Raji (cell line): Measurements from ENCODE around the gene FAM222B.

Experiments
- POLR2A ChIP-seq: IDR thresholded peaks from 2 replicates; pipeline ENCODE4 v1.6.1; 2011; ENCODE audit warnings: low read depth, low read length, control low read depth; ENCODE audit not compliant: insufficient read depth

The FAM222B gene

GRCh38 chr17:28878158-28878910 lies 35.7 kb upstream of the FAM222B start:
- TF ChIP-seq POLR2A: no peak

DNA sequence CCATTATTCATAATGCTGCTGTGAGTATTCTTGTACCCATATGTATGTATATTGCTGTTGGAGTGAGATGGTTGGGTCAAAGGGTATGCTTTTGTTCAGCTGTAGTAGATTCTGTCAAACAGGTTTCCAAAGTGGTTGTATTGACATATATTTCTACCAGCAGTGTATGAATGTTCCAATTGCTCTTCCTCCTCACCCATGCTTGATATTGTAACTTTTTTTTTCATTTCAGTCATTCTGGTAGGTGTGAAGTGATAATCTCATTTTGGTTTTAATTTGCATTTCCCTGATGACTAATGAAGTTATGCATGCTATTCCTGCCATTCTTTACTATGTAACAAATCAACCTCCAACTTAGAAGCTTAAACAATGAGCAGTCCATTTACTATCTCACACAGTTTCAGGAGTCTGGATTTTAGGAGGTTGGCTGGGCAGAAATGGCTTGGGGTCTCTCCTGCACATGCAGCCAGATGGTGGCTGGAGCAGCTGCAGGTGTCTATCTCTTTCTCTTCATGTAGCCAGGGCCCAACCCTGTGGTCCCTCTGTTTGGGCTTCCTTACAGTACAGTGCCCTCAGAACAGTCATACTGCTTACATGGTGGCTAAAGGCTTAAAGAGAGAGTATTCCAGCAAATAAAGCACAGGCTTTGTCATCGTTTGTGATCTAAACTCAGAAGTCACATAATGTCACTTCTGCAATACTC lies 33.4 kb upstream of the FAM222B start:
- TF ChIP-seq POLR2A: no peak

DNA sequence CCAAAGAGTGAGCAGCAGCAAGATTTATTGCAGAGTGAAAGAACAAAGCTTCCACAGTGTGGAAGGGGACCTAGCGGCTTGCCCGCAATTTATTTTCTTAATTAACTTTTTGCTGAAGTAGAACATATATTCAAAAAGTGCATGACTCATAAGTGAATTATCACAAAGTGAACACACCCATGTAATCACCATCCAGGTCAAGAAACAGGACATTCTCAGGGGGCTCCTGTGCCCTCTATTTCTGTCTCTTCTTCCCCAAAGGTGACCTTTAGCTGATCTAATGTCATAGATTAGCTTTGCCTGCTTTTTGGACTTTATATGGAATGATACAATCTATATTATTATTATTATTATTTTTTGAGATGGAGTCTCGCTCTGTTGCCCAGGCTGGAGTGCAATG lies 32.2 kb upstream of the FAM222B start:
- TF ChIP-seq POLR2A: no peak

GRCh38 chr17:28873839-28874238 lies 31.2 kb upstream of the FAM222B start:
- TF ChIP-seq POLR2A: no peak

DNA sequence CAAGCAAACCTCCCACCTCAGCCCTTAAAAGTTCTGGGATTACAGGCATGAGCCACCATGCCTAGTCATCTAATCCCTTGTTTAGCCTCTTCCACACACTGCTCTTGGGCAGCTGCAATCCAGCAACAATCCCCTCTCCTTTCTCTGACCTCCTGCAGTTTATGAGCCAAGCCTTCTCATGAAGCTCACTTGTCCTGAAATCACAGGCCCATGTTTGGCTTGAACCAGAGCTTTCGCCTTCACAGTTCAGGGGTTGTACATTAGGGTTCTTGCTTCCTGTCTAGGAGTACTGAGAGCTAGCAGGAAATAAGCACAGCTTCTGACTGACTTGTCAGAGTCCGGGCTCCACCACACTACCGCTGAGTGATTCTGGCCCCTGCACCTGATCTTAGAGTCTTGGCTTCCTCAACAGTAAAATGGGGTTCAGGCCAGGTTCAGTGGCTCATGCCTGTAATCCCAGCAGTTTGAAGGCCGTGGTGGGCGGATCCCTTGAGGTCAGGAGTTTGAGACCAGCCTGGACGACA lies 28.5 kb upstream of the FAM222B start:
- TF ChIP-seq POLR2A: no peak

- TF ChIP-seq POLR2A: no peak
Observed at GRCh38 chr17:28867276-28867675, 24.7 kb upstream of the FAM222B start.

GRCh38 chr17:28865946-28866752 lies 23.6 kb upstream of the FAM222B start:
- TF ChIP-seq POLR2A: no peak

DNA sequence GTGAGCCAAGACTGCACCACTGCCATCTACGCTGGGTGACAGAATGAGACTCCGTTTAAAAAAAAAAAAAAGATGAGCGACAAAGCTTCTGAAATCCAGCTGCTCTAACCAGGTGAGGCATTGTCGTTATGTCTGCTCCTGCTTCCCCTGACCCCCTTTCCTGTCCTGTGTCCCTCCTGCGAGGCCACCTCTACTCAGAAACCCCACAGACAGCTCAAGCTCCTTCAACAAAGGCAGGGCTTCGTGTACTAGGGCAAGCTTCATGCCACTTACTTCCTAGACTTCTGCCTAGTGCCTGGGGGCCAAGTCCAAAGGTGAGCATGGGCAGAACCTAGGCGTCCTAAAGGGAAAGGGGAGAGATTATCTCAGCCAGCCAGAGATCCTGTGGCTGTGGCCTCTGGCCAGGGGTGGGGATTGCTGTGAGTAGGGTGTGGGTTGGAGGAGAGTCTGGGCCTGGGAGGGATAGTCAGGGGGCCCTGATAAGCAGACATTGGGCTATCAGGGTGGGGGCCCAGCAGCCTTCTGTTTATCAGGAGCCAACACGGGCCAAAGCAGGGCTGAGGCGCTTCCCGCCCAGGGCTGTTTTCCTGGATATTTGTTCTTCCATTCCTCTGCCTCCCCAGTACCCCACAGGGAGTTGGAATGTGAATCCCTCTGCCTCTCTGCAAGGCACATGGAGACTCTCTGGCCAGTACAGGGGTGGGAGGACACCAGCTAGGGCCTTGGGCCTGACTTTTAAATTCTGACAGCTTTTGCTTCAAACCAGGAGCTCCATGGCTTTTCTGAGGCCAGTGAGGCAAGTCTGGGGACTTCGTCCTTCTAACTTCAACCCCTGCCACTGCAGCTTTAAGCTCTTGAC lies 22.6 kb upstream of the FAM222B start:
- TF ChIP-seq POLR2A: no peak

DNA sequence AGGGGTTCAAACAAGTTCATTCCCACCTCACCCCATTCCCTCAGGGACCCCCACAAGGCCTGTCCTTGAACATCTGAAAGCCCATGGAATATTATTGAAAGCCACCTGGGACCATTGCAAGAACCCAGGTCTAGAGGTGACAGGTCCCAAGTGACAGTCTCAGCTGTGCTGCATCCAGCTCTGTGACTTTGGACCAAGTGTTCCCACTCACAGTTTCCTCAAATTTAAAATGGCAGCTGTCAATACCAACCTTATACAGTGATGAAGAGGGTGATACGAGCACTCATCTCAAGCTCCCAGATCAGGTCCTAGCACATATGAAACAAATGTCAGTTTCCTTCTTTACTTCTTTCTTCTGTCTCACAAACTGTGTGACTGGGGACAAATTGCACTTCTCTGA lies 21.4 kb upstream of the FAM222B start:
- no peak for TF ChIP-seq POLR2A

DNA sequence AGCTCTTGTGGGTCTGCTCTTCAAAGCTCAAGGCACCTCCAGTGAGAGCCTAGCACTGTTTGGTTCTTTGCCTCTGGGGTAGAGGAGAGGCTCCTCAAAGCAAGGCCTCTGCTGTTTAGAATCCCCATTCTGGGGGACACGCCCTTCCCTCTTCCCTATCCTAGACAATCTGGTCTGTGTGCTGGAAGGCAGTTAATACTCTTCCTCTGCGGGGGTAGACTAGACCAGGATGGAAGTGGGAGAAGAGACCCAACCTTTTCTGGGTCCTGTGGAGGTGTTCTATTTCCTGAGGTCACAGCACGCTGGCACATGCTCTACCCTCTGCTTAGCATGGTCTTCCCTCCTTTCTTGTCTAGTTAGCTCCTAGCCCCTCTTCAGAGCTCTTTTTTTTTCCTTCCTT lies 20.0 kb upstream of the FAM222B start:
- TF ChIP-seq POLR2A: no peak

DNA sequence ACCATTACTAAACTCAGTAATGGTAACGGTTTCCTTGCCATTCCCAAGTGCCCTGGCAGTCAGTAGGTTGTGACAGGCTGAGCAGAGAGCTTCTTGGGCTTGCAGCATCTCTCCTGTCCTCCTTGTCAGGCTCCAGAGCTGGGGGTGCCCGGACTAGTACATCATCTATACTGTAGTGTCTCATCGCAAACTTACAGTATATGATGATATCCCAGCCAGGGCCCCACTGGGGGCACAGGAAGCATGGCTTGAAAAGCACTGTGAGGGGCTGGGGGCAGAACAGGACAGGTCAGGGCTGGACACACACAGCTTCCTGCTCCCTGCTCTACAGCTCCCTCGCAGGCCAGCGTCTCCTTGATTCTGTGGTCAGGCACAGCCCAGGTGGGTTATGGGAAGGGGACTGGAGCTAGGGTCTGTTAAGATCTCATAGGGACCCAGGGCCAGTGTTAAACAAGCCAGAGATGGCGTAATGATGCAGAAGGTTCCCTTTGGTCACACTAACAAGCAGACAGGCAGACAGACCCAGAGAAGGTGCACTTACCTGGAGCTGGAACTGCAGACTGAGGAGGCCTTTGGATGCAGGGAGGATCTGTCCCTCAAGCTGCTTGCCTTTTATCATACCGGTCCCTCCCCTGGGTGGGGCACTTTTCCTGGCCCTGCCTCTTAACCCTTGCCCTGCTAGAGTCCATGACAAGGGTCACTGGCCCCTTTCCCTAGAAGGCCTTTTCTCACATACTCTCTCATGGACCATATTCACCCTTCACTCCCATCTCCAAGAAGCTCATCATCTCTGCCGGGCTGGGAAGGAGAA lies 19.0 kb upstream of the FAM222B start:
- TF ChIP-seq POLR2A: no peak

GRCh38 chr17:28860363-28860808 lies 17.8 kb upstream of the FAM222B start:
- no peak for TF ChIP-seq POLR2A

- TF ChIP-seq POLR2A: no peak
Observed at GRCh38 chr17:28858801-28859355, 16.3 kb upstream of the FAM222B start.
